Fibroblast of peridontal ligament (primary cell): ENCODE measurements around the gene DUSP21.
"Not testable (repeated sequence)": the region's sequence is repeated elsewhere in the genome, so short reads cannot be mapped to it uniquely, and the experiment has no call there.

Experiments used
- DNase-seq: peaks from one replicate; pipeline ENCODE4 v3.0.0-alpha.2; 2010; ENCODE audit errors: extremely low read depth

The DUSP21 gene

GRCh38 chrX:44876086-44876485, 32.3 kb downstream of the DUSP21 start:
- peak; percentile 35 for DNase-seq

- DNase-seq = no peak
These were observed 32.9 kb downstream of the DUSP21 start for GRCh38 chrX:44876767-44877166.

GRCh38 chrX:44878780-44879179, 35.0 kb downstream of the DUSP21 start:
- no peak for DNase-seq

- DNase-seq = no peak
These were observed 37.7 kb downstream of the DUSP21 start for GRCh38 chrX:44881549-44881948.

GRCh38 chrX:44882635-44883034, 38.8 kb downstream of the DUSP21 start:
- no peak for DNase-seq

- DNase-seq = no peak
These were observed 41.1 kb downstream of the DUSP21 start for GRCh38 chrX:44884944-44885343.

GRCh38 chrX:44889824-44890223, 46.0 kb downstream of the DUSP21 start:
- DNase-seq = no peak

- DNase-seq = no peak
These were observed 46.4 kb downstream of the DUSP21 start for GRCh38 chrX:44890247-44890646.

GRCh38 chrX:44890687-44891086, 46.9 kb downstream of the DUSP21 start:
- DNase-seq = not testable (repeated sequence)

- no peak for DNase-seq
These were observed 47.8 kb downstream of the DUSP21 start for GRCh38 chrX:44891642-44892041.
